Nephron progenitor cell (in vitro differentiated cells): Measurements from ENCODE around the gene METTL18.
A peak's percentile ranks its signal among the peaks of the same experiment; 100 is the strongest.

Source experiments
- DNase-seq: peaks from one replicate; pipeline ENCODE4 v3.0.0; 2021
- H3K27ac Mint-ChIP-seq: 2 replicates; pipeline ENCODE4 v1.8.0; 2021; ENCODE audit warnings: mild to moderate bottlenecking, moderate library complexity, mixed read lengths
- H3K27me3 Mint-ChIP-seq: 2 replicates; pipeline ENCODE4 v1.8.0; 2021; ENCODE audit warnings: mild to moderate bottlenecking, low read depth, mixed read lengths; ENCODE audit not compliant: poor library complexity
- H3K36me3 Mint-ChIP-seq: 2 replicates; pipeline ENCODE4 v1.8.0; 2021; ENCODE audit warnings: low read depth, mixed read lengths
- H3K4me1 Mint-ChIP-seq: 2 replicates; pipeline ENCODE4 v1.8.0; 2021; ENCODE audit warnings: mixed read lengths
- H3K4me3 Mint-ChIP-seq: 2 replicates; pipeline ENCODE4 v1.8.0; 2021; ENCODE audit warnings: mild to moderate bottlenecking, moderate library complexity, mixed read lengths
- H3K9me3 Mint-ChIP-seq: 2 replicates; pipeline ENCODE4 v1.8.0; 2021; ENCODE audit warnings: mild to moderate bottlenecking, moderate library complexity, mixed read lengths
- TF ChIP-seq, protein P1 (sequence below): fragments of 200-600 bp; sonication (generic); IDR thresholded peaks from 2 replicates; pipeline ENCODE4 v1.5.0; 2021; ENCODE audit warnings: antibody characterized with exemption

Gene METTL18

DNA sequence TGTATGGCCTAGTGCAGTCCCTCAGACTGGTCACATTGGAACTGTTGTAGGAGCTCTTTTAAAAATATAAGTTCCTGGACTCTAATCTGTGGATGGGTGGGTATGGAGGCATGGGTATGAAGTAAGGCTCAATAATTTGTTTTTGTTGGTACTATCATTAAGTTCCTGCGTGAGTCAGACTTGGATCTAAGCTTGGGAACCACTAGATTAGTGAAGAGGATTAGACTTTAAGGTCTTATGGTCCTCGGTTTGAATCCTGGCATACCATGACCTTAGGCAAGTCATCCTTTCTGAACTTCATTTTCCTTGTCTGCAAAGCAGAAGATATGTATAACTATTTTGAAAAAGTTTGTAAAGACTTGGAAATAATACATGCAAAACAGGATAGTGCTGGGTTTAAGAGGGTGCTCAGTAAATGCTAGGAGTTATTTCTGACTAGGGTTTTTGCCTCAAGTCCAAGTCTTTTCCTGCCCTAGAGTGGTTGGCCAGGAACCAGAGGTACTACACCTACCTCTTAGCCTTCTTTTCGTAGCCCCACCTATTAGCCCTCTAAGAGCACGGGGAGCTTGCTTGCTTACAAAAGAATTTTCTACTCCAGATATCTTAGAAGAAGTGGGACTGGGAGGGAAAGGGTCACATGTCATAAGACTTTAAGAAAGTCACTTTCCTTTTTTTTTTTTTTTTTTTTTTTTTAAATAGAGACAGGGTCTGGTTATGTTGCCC lies 38.6 kb upstream of the METTL18 start:
- DNase-seq = no peak
- Mint-ChIP-seq H3K4me3 (no peak overlapping the region), H3K27me3 (no peaks in the 10 kb centered on the region), H3K9me3 (peaks cover 6% of the 10 kb centered on the region), H3K27ac (no peak overlapping the region), H3K4me1 (no peaks in the 10 kb centered on the region), H3K36me3 (peaks cover 72% of the 10 kb centered on the region)
- TF ChIP-seq, protein P1, sequence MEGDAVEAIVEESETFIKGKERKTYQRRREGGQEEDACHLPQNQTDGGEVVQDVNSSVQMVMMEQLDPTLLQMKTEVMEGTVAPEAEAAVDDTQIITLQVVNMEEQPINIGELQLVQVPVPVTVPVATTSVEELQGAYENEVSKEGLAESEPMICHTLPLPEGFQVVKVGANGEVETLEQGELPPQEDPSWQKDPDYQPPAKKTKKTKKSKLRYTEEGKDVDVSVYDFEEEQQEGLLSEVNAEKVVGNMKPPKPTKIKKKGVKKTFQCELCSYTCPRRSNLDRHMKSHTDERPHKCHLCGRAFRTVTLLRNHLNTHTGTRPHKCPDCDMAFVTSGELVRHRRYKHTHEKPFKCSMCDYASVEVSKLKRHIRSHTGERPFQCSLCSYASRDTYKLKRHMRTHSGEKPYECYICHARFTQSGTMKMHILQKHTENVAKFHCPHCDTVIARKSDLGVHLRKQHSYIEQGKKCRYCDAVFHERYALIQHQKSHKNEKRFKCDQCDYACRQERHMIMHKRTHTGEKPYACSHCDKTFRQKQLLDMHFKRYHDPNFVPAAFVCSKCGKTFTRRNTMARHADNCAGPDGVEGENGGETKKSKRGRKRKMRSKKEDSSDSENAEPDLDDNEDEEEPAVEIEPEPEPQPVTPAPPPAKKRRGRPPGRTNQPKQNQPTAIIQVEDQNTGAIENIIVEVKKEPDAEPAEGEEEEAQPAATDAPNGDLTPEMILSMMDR = no peak

DNA sequence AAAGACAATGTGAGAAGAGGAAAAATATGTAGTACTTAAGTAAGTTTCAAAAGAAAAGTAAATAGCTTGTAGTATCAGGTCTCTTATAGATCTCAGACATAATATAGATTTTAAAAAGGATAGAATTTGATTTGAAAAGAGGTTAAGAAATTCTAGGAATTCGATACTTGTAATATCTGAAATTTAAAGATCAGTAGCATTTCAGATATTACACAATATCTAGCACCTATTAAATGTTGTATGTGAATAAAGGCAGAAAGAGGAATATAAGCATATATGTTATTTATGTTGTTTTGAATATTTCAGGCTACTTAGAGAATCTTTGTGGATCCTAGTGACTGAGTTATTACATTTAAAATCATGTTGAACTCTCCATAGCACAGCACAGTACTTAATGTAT lies 35.0 kb upstream of the METTL18 start:
- TF ChIP-seq, protein P1 = no peak
- no peaks in the 10 kb centered on the region for H3K9me3 Mint-ChIP-seq
- peaks cover 59% of the 10 kb centered on the region for H3K36me3 Mint-ChIP-seq
- no peaks in the 10 kb centered on the region for H3K27me3 Mint-ChIP-seq
- no peak overlapping the region for H3K27ac Mint-ChIP-seq
- DNase-seq = no peak
- H3K4me3 Mint-ChIP-seq = no peak overlapping the region
- no peaks in the 10 kb centered on the region for H3K4me1 Mint-ChIP-seq

DNA sequence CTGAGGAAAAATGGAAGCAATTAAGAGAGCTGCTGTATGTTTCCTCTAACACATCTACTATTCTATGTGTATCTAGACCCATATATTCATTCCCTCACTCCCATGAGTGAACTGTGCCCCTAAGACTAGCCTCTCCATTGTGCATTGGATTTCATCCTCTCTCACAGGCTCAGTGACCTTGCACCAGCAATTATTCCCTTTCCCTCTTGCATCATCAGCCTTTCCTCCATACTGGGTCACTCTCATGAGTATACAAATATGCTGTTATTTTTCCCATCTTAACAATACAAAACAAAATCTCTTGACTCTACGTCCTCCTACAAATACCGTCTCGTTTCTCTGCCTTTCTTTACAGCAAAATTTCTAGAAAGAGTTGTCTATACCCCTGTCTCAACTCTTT lies 29.4 kb upstream of the METTL18 start:
- Mint-ChIP-seq H3K4me1 (no peaks in the 10 kb centered on the region), H3K27me3 (no peaks in the 10 kb centered on the region), H3K36me3 (peaks cover 43% of the 10 kb centered on the region), H3K9me3 (peaks cover 2% of the 10 kb centered on the region), H3K4me3 (no peak overlapping the region), H3K27ac (peak overlapping the region; percentile 82)
- no peak for DNase-seq
- TF ChIP-seq, protein P1 = no peak

DNA sequence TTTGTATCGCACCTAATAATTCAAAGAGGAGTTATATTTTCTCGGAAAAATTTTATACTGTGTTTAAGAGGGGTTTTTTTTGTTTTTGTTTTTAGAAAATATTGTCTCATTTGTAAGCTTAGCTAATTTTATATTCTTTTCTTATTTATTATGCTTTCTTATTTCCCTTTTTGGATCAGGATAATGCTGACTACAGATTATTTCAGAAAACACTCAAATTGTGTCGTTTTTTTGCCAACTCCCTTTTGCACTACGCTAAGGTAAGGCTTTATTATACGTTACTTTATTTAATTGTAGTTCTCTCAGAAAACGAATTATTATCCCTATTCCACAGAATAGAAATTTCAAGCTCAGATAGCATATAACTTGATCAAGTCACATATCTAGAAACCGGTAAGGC lies 26.8 kb upstream of the METTL18 start:
- Mint-ChIP-seq H3K27ac (no peak overlapping the region), H3K36me3 (peaks cover 58% of the 10 kb centered on the region), H3K4me3 (no peak overlapping the region), H3K9me3 (peaks cover 17% of the 10 kb centered on the region), H3K27me3 (no peaks in the 10 kb centered on the region), H3K4me1 (no peaks in the 10 kb centered on the region)
- DNase-seq = no peak
- TF ChIP-seq, protein P1 = no peak

DNA sequence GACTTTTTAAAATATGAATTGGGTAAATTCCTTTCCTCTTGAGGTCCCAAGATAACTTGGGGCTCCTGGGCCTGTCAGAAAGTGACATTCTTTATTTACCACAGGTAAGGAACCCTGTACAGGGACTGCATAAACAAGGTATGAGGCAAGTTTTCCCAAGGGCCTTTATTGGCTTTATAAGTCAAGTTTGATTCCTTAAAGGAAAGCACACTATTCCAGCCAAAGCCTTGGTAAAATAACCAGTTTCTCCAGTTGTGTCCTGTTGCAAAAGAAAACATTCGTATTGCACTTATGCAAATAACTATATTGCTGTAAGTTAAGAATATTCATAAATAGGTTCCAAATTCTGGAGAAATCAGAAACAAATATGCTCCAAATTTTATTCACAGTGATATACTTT lies 21.9 kb upstream of the METTL18 start:
- no peaks in the 10 kb centered on the region for H3K4me1 Mint-ChIP-seq
- H3K27ac Mint-ChIP-seq = no peak overlapping the region
- DNase-seq = no peak
- H3K4me3 Mint-ChIP-seq = no peak overlapping the region
- no peaks in the 10 kb centered on the region for H3K27me3 Mint-ChIP-seq
- peaks cover 87% of the 10 kb centered on the region for H3K36me3 Mint-ChIP-seq
- H3K9me3 Mint-ChIP-seq = peaks cover 44% of the 10 kb centered on the region
- TF ChIP-seq, protein P1 = no peak

DNA sequence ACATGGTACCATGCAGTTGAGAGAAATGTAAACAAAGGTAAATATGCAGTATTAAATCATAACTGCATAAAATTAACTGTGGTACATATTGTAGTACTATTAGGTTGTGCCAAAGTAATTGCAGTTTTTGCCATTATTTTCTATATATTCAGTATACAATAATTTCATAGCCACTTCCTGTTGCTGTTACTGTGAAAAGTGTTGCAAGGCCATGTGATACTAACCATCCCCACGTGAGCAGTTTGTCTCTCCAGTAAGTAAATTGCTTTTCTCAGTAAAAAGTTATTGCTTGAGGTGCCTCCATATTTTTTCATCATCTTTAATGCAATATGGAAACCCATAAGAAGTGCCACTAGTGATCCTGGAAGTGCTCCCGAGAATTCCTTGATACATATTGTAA lies 19.6 kb upstream of the METTL18 start:
- Mint-ChIP-seq H3K27ac (no peak overlapping the region), H3K36me3 (peaks cover 79% of the 10 kb centered on the region), H3K9me3 (peaks cover 43% of the 10 kb centered on the region), H3K27me3 (no peaks in the 10 kb centered on the region), H3K4me1 (no peaks in the 10 kb centered on the region), H3K4me3 (no peak overlapping the region)
- no peak for DNase-seq
- TF ChIP-seq, protein P1 = no peak
